PC-9 (cell line): ENCODE results near the gene TEP1.

Experiments
- EZH2 ChIP-seq: fragments of 200-600 bp; sonication (generic); IDR thresholded peaks from 2 replicates; pipeline ENCODE4 v1.8.0; 2017; ENCODE audit warnings: antibody characterized with exemption, low read depth
- TF ChIP-seq, protein P1 (sequence below): fragments of 200-600 bp; sonication (generic); conservative IDR thresholded peaks from 2 replicates; pipeline ENCODE4 v1.6.1; 2017; ENCODE audit warnings: mixed run types, antibody characterized with exemption, mild to moderate bottlenecking, moderate library complexity

DNA sequence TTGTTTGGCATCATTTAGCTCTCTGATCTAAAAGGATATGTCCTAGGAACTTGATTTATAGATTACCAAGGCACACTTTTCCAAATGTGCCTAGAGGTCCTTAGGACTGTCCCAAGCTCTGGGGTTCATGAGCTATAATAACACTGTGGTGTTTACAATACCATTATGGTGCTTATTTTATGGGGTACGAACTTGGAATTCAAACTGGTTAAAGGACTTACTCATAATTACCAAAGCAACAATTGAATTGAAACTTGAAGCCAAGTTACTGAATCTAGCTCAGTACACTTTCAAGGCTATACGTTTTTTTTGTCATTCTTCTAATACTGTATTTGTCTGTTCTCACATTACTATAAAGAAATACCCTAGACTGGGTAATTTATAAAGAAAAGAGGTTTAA, 9.6 kb upstream of the TEP1 start:
- TF ChIP-seq, protein P1, sequence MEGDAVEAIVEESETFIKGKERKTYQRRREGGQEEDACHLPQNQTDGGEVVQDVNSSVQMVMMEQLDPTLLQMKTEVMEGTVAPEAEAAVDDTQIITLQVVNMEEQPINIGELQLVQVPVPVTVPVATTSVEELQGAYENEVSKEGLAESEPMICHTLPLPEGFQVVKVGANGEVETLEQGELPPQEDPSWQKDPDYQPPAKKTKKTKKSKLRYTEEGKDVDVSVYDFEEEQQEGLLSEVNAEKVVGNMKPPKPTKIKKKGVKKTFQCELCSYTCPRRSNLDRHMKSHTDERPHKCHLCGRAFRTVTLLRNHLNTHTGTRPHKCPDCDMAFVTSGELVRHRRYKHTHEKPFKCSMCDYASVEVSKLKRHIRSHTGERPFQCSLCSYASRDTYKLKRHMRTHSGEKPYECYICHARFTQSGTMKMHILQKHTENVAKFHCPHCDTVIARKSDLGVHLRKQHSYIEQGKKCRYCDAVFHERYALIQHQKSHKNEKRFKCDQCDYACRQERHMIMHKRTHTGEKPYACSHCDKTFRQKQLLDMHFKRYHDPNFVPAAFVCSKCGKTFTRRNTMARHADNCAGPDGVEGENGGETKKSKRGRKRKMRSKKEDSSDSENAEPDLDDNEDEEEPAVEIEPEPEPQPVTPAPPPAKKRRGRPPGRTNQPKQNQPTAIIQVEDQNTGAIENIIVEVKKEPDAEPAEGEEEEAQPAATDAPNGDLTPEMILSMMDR, result no peak
- TF ChIP-seq EZH2, result no peak
